ENCODE data around the gene SIPA1L3.

DNA sequence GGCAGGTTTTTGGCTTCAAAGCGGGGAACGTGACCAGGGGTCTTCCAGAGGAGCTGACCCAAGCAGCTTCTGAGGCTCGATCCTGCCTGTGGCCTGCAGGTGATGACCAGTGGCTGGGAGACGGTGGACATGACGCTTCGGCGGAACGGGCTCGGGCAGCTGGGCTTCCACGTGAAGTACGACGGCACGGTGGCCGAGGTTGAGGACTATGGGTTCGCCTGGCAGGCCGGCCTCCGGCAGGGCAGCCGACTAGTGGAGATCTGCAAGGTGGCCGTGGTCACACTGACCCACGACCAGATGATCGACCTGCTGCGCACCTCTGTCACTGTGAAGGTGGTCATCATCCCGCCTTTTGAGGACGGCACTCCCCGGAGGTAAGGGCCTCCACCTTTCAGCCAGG, 223.4 kb downstream of the SIPA1L3 start:
- no peak for TF ChIP-seq EZH2 (IDR thresholded peaks at IDR 0.05; ENCODE audit: borderline replicate concordance, low read depth, low read length, poor library complexity, severe bottlenecking)
- TF ChIP-seq, protein P1, sequence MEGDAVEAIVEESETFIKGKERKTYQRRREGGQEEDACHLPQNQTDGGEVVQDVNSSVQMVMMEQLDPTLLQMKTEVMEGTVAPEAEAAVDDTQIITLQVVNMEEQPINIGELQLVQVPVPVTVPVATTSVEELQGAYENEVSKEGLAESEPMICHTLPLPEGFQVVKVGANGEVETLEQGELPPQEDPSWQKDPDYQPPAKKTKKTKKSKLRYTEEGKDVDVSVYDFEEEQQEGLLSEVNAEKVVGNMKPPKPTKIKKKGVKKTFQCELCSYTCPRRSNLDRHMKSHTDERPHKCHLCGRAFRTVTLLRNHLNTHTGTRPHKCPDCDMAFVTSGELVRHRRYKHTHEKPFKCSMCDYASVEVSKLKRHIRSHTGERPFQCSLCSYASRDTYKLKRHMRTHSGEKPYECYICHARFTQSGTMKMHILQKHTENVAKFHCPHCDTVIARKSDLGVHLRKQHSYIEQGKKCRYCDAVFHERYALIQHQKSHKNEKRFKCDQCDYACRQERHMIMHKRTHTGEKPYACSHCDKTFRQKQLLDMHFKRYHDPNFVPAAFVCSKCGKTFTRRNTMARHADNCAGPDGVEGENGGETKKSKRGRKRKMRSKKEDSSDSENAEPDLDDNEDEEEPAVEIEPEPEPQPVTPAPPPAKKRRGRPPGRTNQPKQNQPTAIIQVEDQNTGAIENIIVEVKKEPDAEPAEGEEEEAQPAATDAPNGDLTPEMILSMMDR (conservative IDR thresholded peaks at IDR 0.05; ENCODE audit: low read depth, low read length), result no peak

Measured in A673 (cell line).